ENCODE measurements around the gene TBRG1. TPM values are rescaled to one million over a fixed set of nuclear protein-coding genes. Genes with fewer than 3 reads are reported as not detected.

Gene TBRG1
- total RNA-seq, 1 experiment from 2014 or later: 21.6 TPM

DNA sequence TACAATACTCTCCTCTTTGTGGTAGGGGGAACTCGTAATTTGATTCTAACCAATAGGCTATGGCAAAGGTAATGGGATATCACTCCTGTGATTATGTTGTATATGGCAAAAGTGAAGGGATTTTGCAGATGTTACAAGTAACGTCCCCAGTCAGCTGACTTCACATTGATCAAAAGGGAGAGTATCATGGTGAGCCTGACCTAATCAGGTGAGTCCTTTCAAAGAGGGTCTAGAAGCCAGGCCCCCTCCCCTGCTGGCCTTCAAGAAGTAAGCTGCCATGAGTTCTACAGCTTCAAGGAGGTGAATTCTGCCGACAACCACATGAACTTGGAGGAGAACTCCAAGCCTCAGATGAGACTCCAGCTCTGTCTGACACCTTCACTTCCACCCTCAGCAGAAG, 20.0 kb downstream of the TBRG1 start:
- no peaks in the 10 kb centered on the region for H3K9me2 ChIP-seq (replicated peaks; ENCODE audit: insufficient read depth, low read length)
- no peaks in the 10 kb centered on the region for H3K9me3 ChIP-seq (ENCODE audit: low read length)
- H2AFZ ChIP-seq (ENCODE audit: low read length): no peak overlapping the region

DNA sequence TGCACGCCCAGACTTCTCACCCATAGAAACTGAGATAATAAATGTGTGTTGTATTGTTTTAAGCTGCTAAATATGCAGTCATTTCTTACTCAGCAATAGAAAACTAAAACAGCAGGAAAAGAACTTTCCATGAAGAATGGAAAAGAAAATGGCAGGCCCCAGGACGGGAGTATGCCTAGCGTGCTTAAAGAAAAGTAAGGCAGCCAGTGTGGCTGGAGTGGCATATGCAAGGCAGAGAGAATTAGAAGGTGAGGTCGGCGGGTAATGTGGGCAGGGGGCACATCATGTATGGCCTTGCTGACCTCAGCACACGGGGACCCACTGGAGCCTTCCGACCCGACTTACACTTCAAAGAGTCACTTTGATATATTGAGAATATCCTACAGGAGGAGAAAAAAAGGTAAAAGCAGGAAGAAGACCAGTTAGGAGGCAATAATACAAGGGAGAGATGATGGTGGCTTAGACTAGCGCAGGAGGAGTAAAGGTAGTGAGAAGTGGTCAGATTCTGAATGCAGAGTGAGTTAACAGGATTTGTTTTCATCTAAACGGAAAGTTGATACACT, 20.5 kb downstream of the TBRG1 start:
- Histone ChIP-seq H3K36me3 (ENCODE audit: insufficient read depth, low read length) (no peaks in the 10 kb centered on the region), H3K79me2 (ENCODE audit: low read length) (no peaks in the 10 kb centered on the region), H4K20me1 (ENCODE audit: insufficient read depth, low read depth, low read length) (no peaks in the 10 kb centered on the region), H3K4me3 (ENCODE audit: low read length) (no peak overlapping the region), H3K9me2 (replicated peaks; ENCODE audit: insufficient read depth, low read length) (no peaks in the 10 kb centered on the region), H3K9me3 (ENCODE audit: low read length) (no peaks in the 10 kb centered on the region), H3K27ac (ENCODE audit: low read length) (no peak overlapping the region), H3K27me3 (ENCODE audit: low read length) (no peaks in the 10 kb centered on the region), H2AFZ (ENCODE audit: low read length) (no peak overlapping the region), H3K4me1 (ENCODE audit: low read length) (peaks cover 14% of the 10 kb centered on the region), H3K4me2 (ENCODE audit: low read depth, low read length, poor library complexity, severe bottlenecking) (no peak overlapping the region), H3K9ac (ENCODE audit: low read length) (no peak overlapping the region)
- no peak for DNase-seq

More for the DNA sequence above, 20.0 kb downstream of the TBRG1 start:
- Histone ChIP-seq H3K4me2 (ENCODE audit: low read depth, low read length, poor library complexity, severe bottlenecking) (no peak overlapping the region), H3K27me3 (ENCODE audit: low read length) (no peaks in the 10 kb centered on the region), H3K79me2 (ENCODE audit: low read length) (no peaks in the 10 kb centered on the region), H3K27ac (ENCODE audit: low read length) (no peak overlapping the region), H3K4me1 (ENCODE audit: low read length) (peaks cover 14% of the 10 kb centered on the region), H4K20me1 (ENCODE audit: insufficient read depth, low read depth, low read length) (no peaks in the 10 kb centered on the region), H3K36me3 (ENCODE audit: insufficient read depth, low read length) (no peaks in the 10 kb centered on the region), H3K9ac (ENCODE audit: low read length) (no peak overlapping the region), H3K4me3 (ENCODE audit: low read length) (no peak overlapping the region)
- no peak for DNase-seq

DNA sequence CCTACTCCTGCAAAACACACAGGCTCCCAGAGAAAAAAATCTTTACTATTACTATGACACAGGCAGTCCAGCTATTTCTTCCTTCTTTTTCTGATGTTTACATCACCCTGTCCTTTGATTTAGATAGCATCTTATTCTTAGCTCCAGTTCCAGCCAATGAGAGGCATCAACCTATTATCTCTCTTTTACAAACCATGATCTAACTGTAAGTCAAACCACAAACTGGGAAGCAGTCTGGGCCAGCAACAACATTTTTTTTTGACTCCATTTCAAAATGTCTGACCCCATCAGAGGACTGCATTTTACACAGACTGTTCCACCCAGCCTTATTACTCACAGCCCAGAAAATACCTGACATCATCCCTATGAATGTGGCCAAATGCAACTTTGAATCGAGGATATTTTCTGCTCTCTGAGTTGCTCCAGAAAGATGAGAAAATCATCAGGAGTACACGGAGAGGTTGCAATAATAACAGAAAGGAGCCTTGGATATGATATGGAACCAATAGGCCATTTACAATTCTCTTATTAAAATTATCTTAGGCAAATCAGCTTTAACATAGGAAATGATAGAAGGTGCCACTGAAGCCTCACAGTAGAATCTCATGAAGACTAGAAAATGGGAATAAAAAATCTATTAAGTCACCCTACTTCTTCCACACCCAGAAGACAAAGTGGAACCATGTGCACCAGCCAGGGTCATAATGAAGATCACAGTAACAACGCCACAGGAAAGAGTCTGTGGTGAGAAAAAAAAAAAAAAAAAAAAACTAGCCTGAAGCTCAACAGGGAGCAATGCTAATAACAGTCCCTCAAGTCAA, 21.2 kb downstream of the TBRG1 start:
- no peaks in the 10 kb centered on the region for H4K20me1 ChIP-seq (ENCODE audit: insufficient read depth, low read depth, low read length)
- H3K27ac ChIP-seq (ENCODE audit: low read length): no peak overlapping the region
- H3K9me3 ChIP-seq (ENCODE audit: low read length): no peaks in the 10 kb centered on the region
- no peak overlapping the region for H3K4me2 ChIP-seq (ENCODE audit: low read depth, low read length, poor library complexity, severe bottlenecking)
- no peak overlapping the region for H3K9ac ChIP-seq (ENCODE audit: low read length)
- no peaks in the 10 kb centered on the region for H3K79me2 ChIP-seq (ENCODE audit: low read length)
- DNase-seq: no peak
- no peaks in the 10 kb centered on the region for H3K36me3 ChIP-seq (ENCODE audit: insufficient read depth, low read length)
- H3K4me1 ChIP-seq (ENCODE audit: low read length): peaks cover 14% of the 10 kb centered on the region
- H3K4me3 ChIP-seq (ENCODE audit: low read length): no peak overlapping the region
- no peaks in the 10 kb centered on the region for H3K9me2 ChIP-seq (replicated peaks; ENCODE audit: insufficient read depth, low read length)
- H2AFZ ChIP-seq (ENCODE audit: low read length): no peak overlapping the region
- no peaks in the 10 kb centered on the region for H3K27me3 ChIP-seq (ENCODE audit: low read length)

DNA sequence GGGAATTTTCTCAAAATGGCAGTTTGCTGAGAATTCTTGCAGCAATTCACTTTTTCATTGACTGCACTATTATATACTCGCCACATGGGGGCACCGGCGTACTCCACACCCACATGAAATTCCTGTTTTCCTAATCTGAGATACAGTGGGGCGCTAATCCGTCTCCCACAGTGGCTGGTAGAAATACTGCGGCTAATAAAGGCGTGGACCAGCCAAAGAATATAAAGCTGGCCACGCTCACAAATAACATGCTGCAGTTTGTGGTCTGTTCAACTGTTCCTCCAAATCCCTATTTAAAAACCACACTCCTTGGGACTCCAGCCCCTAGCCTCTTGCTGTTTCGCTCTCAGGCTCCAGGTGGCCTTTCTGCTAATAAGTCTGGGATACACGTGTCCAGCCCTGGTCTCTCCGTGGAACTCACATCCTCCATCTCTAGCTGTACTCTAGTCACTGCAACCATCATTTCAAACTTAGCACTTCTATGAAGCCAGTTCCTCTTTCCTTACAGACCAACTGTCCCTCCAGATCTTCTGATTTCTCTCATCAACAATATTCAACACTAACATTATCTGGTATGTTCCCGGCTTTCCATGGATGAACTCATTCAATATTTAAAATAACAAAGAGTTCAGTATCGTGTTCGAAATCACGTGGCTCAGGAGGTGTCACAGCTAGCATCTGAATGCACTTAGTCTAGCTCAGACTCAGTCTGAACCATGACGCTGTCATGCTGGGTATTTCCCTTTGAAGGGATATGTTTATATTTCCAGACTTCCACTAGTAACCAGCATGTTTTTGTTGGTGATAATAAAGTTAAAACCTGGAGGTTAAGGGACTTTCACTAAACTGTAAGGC, 22.0 kb downstream of the TBRG1 start:
- H3K79me2 ChIP-seq (ENCODE audit: low read length): no peaks in the 10 kb centered on the region
- no peak overlapping the region; the same call in 1 of the 2 replicates for H3K4me3 ChIP-seq (ENCODE audit: low read length)
- H3K27ac ChIP-seq (ENCODE audit: low read length): no peak overlapping the region
- no peaks in the 10 kb centered on the region for H3K36me3 ChIP-seq (ENCODE audit: insufficient read depth, low read length)
- no peaks in the 10 kb centered on the region for H3K27me3 ChIP-seq (ENCODE audit: low read length)
- peak overlapping the region; percentile 38; the same call in 1 of the 2 replicates for H2AFZ ChIP-seq (ENCODE audit: low read length)
- peaks cover 14% of the 10 kb centered on the region for H3K4me1 ChIP-seq (ENCODE audit: low read length)
- H3K4me2 ChIP-seq (ENCODE audit: low read depth, low read length, poor library complexity, severe bottlenecking): peak overlapping the region; percentile 36
- no peaks in the 10 kb centered on the region for H3K9me2 ChIP-seq (replicated peaks; ENCODE audit: insufficient read depth, low read length)
- H3K9me3 ChIP-seq (ENCODE audit: low read length): no peaks in the 10 kb centered on the region
- no peak for DNase-seq
- H4K20me1 ChIP-seq (ENCODE audit: insufficient read depth, low read depth, low read length): no peaks in the 10 kb centered on the region
- H3K9ac ChIP-seq (ENCODE audit: low read length): no peak overlapping the region

DNA sequence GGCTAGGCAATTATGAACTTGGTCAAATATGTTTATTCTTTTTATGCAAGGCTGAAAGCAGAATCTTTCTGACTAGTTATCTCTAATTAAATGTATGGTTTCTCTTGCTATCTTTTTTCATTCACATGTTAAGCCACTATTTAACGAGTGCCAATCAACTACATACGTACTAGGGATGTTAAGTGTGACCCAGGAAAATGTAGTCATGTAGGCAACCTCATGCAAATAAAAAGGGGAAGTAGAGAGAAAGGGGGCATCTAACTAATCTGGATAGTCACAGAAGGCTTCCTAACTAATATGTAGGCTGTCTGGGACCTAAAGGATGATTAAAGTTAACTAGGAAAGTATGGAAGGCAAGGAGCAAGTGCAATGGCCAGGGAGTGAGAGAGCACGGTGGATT, 23.5 kb downstream of the TBRG1 start:
- no peaks in the 10 kb centered on the region for H3K27me3 ChIP-seq (ENCODE audit: low read length)
- no peak overlapping the region for H2AFZ ChIP-seq (ENCODE audit: low read length)
- no peaks in the 10 kb centered on the region for H3K79me2 ChIP-seq (ENCODE audit: low read length)
- peak overlapping the region; percentile 7 for H3K4me2 ChIP-seq (ENCODE audit: low read depth, low read length, poor library complexity, severe bottlenecking)
- DNase-seq: peak; percentile 56
- H3K4me3 ChIP-seq (ENCODE audit: low read length): no peak overlapping the region
- no peak overlapping the region for H3K9ac ChIP-seq (ENCODE audit: low read length)
- no peak overlapping the region for H3K27ac ChIP-seq (ENCODE audit: low read length)
- peaks cover 14% of the 10 kb centered on the region for H3K4me1 ChIP-seq (ENCODE audit: low read length)
- H3K36me3 ChIP-seq (ENCODE audit: insufficient read depth, low read length): no peaks in the 10 kb centered on the region
- no peaks in the 10 kb centered on the region for H4K20me1 ChIP-seq (ENCODE audit: insufficient read depth, low read depth, low read length)
- H3K9me3 ChIP-seq (ENCODE audit: low read length): no peaks in the 10 kb centered on the region
- no peaks in the 10 kb centered on the region for H3K9me2 ChIP-seq (replicated peaks; ENCODE audit: insufficient read depth, low read length)

DNA sequence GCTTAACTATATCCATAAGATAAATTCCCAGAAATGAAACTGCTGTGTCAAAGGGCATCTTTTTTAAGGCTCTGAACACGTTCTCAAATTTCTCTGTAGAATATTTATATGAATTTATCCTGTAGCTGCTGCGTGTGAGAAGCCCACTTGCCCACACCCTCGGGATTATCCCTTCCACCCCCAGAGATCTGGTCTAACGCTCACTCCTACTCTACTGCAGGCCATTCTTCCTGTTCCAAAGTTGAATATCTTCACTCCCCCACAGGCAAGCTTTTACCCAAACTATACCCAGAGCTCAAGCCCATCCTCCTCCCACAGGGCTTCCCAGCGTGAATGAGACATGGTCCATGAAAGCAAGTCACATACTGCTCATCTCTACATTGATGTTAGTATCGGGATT, 25.9 kb downstream of the TBRG1 start:
- no peak for DNase-seq
- H3K79me2 ChIP-seq (ENCODE audit: low read length): no peaks in the 10 kb centered on the region
- no peaks in the 10 kb centered on the region for H3K27me3 ChIP-seq (ENCODE audit: low read length)
- no peaks in the 10 kb centered on the region for H3K9me3 ChIP-seq (ENCODE audit: low read length)
- H4K20me1 ChIP-seq (ENCODE audit: insufficient read depth, low read depth, low read length): no peaks in the 10 kb centered on the region
- no peaks in the 10 kb centered on the region for H3K9me2 ChIP-seq (replicated peaks; ENCODE audit: insufficient read depth, low read length)
- peaks cover 14% of the 10 kb centered on the region for H3K4me1 ChIP-seq (ENCODE audit: low read length)
- H3K36me3 ChIP-seq (ENCODE audit: insufficient read depth, low read length): no peaks in the 10 kb centered on the region
- no peak overlapping the region for H2AFZ ChIP-seq (ENCODE audit: low read length)
- H3K27ac ChIP-seq (ENCODE audit: low read length): no peak overlapping the region
- no peak overlapping the region for H3K4me3 ChIP-seq (ENCODE audit: low read length)
- no peak overlapping the region for H3K4me2 ChIP-seq (ENCODE audit: low read depth, low read length, poor library complexity, severe bottlenecking)
- H3K9ac ChIP-seq (ENCODE audit: low read length): no peak overlapping the region

DNA sequence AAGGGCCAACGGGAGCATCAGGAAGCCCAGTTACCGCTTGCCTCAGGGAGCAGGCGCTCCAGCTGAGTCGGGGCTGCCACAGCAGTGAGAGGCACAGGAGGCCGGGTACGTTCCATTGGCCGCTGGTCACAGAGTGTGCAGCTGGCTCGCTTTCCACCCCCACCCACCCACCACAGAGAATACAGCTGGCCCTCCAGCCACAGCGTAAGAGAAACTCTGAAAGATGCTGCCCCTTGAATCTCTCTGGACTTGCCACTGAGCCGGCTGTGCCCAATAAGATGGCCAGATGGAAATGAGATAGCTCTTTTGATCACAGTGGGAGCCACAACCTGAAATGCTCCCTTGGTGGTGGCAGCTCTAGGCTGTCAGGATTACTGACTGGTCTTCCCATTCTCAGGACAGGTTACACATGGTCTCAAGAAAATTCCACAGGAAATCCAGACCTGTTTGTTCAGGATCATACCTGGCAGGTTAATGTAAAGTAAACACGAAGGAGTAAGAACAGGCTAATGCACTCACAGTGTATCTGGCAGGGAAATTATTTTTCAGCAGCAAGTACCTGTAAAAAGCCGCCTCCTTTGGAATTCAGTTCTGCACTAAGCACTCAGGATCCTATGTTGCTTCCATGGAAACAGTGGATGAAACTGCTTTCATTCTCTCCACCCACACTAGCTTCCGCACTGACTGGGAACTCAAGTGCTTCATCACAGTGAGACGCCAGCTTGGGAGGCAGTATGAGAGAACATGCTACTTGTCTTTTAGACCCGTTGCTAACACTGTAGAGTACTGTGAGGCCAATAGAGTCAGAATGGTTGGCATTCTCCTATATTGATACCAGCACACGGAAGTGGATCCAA, 34.3 kb downstream of the TBRG1 start:
- DNase-seq: no peak
- no peak overlapping the region for H3K9ac ChIP-seq (ENCODE audit: low read length)
- no peaks in the 10 kb centered on the region for H3K27me3 ChIP-seq (ENCODE audit: low read length)
- H4K20me1 ChIP-seq (ENCODE audit: insufficient read depth, low read depth, low read length): no peaks in the 10 kb centered on the region
- H3K4me2 ChIP-seq (ENCODE audit: low read depth, low read length, poor library complexity, severe bottlenecking): no peak overlapping the region
- no peaks in the 10 kb centered on the region for H3K9me2 ChIP-seq (replicated peaks; ENCODE audit: insufficient read depth, low read length)
- no peak overlapping the region for H3K4me3 ChIP-seq (ENCODE audit: low read length)
- no peaks in the 10 kb centered on the region for H3K79me2 ChIP-seq (ENCODE audit: low read length)
- H3K9me3 ChIP-seq (ENCODE audit: low read length): no peaks in the 10 kb centered on the region
- H3K27ac ChIP-seq (ENCODE audit: low read length): no peak overlapping the region
- H3K4me1 ChIP-seq (ENCODE audit: low read length): peaks cover 4% of the 10 kb centered on the region; the same call in 1 of the 2 replicates
- H2AFZ ChIP-seq (ENCODE audit: low read length): no peak overlapping the region
- H3K36me3 ChIP-seq (ENCODE audit: insufficient read depth, low read length): no peaks in the 10 kb centered on the region
